Gastroesophageal sphincter (tissue), 3 donors: Measurements from ENCODE around the gene SPOCK2.

Source experiments
- CTCF ChIP-seq, 4 experiments: fragments of 200-600 bp in 2 of 4; fragments of 450-650 bp in 2 of 4; sonication (generic) in 1 of 4; IDR thresholded peaks; one replicate each; pipeline ENCODE4 v1.5.1; 2017 to 2019; ENCODE audit warnings: antibody characterized with exemption in 4 of 4, mild to moderate bottlenecking in 2 of 4, moderate library complexity in 2 of 4
- EP300 ChIP-seq: sonication (generic); formaldehyde crosslinking; IDR thresholded peaks from one replicate; pipeline ENCODE4 v1.6.1; 2017; ENCODE audit warnings: antibody characterized with exemption, mild to moderate bottlenecking
- POLR2A ChIP-seq, 2 donors: fragments of 450-650 bp; IDR thresholded peaks; one replicate each; pipeline ENCODE4 v1.6.1; 2017; ENCODE audit warnings: antibody characterized with exemption in 2 of 2, mild to moderate bottlenecking in 2 of 2, moderate library complexity in 1 of 2
- POLR2AphosphoS5 ChIP-seq: sonication (generic); formaldehyde crosslinking; IDR thresholded peaks from one replicate; pipeline ENCODE4 v1.6.1; 2017; ENCODE audit warnings: antibody characterized with exemption

- TF ChIP-seq CTCF (IDR thresholded peaks at IDR 0.05) (no peak), POLR2AphosphoS5 (no peak), EP300 (no peak), POLR2A (IDR thresholded peaks at IDR 0.05) (no peak)
These were observed 32.2 kb downstream of the SPOCK2 start for GRCh38 chr10:72056113-72056512.
